PC-3 (cell line): ENCODE measurements around the gene RALGAPA1.

Experiments used
- CTCF ChIP-seq: fragments of 300-600 bp; sonication (generic); conservative IDR thresholded peaks from 2 replicates; pipeline ENCODE4 v1.5.1; 2017; ENCODE audit warnings: antibody characterized with exemption, low read depth, mild to moderate bottlenecking, low read length
- EZH2 ChIP-seq: fragments of 300-600 bp; sonication (generic); IDR thresholded peaks from one replicate; pipeline ENCODE4 v1.6.1; 2017; ENCODE audit warnings: antibody characterized with exemption, mild to moderate bottlenecking, low read length; ENCODE audit not compliant: unreplicated experiment
- EZH2phosphoT487 ChIP-seq: fragments of 300-600 bp; sonication (generic); IDR thresholded peaks from 2 replicates; pipeline ENCODE4 v1.6.1; 2018; ENCODE audit warnings: mild to moderate bottlenecking, antibody characterized with exemption, low read length, borderline replicate concordance

- TF ChIP-seq CTCF (no peak), EZH2phosphoT487 (no peak), EZH2 (no peak)
Measured at GRCh38 chr14:35826218-35826951, 17.3 kb upstream of the RALGAPA1 start, which contains the start of gene BRMS1L.
